Measurements from ENCODE around the gene SCD5. TPM values are rescaled to one million over a fixed set of nuclear protein-coding genes. Genes with fewer than 3 reads are reported as not detected.
A peak's percentile ranks its signal among the peaks of the same experiment; 100 is the strongest.

The SCD5 gene
- total RNA-seq, 1 donor: 18.0 TPM

DNA sequence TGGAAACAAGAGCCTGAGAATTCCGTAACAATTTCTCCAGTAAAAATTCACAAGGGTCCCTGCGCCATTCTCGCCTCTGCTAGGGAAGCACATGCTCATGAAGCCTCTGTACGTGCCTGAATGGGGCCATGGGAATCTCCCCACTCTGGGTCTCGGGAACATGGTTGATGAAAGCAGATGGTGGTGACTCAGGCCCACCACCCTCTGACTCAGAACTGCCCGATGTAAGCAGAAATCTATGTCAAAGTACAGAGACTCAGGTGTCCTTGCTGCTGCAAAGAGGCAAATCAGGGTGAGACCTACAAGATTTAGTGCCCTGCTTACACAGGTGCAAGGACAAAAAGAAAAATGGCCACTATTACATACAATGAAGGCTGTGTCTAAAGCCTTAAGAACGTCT is 65.0 kb downstream of the SCD5 start:
- DNase-seq (ENCODE audit: low read depth): peak; percentile 40
- no peak overlapping the region for H3K4me3 ChIP-seq (ENCODE audit: low read depth, low read length)
- TF ChIP-seq, protein P1, sequence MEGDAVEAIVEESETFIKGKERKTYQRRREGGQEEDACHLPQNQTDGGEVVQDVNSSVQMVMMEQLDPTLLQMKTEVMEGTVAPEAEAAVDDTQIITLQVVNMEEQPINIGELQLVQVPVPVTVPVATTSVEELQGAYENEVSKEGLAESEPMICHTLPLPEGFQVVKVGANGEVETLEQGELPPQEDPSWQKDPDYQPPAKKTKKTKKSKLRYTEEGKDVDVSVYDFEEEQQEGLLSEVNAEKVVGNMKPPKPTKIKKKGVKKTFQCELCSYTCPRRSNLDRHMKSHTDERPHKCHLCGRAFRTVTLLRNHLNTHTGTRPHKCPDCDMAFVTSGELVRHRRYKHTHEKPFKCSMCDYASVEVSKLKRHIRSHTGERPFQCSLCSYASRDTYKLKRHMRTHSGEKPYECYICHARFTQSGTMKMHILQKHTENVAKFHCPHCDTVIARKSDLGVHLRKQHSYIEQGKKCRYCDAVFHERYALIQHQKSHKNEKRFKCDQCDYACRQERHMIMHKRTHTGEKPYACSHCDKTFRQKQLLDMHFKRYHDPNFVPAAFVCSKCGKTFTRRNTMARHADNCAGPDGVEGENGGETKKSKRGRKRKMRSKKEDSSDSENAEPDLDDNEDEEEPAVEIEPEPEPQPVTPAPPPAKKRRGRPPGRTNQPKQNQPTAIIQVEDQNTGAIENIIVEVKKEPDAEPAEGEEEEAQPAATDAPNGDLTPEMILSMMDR (IDR thresholded peaks at IDR 0.05; ENCODE audit: insufficient read depth, low read length): no peak

DNA sequence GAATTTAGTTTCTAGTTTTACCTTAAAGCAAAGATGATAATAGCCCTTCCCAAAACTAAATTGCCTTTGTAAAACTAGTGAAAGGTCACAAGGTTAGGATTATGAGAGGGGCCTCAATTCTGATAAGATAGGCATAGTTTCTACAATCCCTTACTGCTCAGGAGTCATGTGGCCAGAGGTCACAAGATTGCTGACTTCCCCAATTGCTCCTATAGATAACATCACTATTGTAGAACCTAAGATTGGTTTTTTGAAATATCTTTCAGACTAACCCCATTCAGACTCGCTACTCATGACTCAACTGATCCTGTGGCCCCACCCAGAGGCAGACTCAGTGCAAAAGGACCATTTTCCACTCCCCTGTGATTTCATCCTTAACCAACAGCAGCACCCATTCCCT is 70.3 kb downstream of the SCD5 start:
- TF ChIP-seq, protein P1 (IDR thresholded peaks at IDR 0.05; ENCODE audit: insufficient read depth, low read length): no peak
- H3K4me3 ChIP-seq (ENCODE audit: low read depth, low read length): no peak overlapping the region
- no peak for DNase-seq (ENCODE audit: low read depth)

DNA sequence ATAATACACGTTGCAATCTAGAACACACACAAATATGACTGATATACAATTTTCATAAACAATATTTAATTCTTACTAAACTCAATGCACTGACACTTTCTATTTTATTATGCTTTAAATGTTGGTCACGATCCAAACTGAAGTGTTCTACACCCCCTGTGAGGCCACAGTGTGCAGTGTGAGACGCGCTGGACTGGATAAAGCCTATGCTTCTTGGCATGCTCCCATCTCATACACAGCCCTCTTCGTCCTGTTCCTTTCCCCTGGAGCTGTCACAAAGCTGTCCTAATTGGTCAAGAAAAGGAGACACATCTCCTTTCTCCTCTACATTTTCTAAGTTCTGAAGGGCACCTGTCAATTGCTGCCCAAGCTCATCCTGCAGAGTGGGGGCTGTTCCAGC is 72.0 kb downstream of the SCD5 start:
- TF ChIP-seq, protein P1 (IDR thresholded peaks at IDR 0.05; ENCODE audit: insufficient read depth, low read length): no peak
- DNase-seq (ENCODE audit: low read depth): no peak
- H3K4me3 ChIP-seq (ENCODE audit: low read depth, low read length): no peak overlapping the region

DNA sequence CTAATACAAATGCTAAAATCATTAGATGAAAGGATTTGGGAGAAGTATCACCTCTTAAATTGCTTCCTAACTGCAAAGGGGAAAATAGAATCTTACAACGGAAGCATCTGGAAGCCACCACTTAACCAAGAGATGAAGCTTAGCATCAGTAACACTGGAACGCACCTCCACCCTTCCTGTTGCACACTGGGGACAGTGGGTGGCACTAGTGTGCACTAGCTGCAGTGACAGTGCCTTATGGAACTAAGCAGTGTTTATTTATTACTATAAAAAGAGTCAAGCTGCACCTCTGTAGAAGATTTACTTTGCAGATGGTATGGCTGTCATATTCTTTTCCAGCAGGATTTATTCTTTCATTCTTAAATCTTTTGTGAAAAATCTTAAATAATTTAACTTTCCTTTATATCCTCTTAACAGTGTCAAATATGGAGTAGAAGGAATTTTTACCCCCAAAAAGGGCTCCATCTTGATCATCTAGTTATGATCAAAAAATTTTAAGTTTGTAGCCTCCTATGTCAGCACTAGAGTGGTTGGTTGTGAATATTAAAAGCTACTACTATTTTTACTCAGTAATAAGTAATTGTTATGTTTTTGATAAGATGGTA is 76.7 kb downstream of the SCD5 start:
- no peak overlapping the region for H3K4me3 ChIP-seq (ENCODE audit: low read depth, low read length)
- TF ChIP-seq, protein P1 (IDR thresholded peaks at IDR 0.05; ENCODE audit: insufficient read depth, low read length): peak; percentile 42
- DNase-seq (ENCODE audit: low read depth): peak; percentile 29

DNA sequence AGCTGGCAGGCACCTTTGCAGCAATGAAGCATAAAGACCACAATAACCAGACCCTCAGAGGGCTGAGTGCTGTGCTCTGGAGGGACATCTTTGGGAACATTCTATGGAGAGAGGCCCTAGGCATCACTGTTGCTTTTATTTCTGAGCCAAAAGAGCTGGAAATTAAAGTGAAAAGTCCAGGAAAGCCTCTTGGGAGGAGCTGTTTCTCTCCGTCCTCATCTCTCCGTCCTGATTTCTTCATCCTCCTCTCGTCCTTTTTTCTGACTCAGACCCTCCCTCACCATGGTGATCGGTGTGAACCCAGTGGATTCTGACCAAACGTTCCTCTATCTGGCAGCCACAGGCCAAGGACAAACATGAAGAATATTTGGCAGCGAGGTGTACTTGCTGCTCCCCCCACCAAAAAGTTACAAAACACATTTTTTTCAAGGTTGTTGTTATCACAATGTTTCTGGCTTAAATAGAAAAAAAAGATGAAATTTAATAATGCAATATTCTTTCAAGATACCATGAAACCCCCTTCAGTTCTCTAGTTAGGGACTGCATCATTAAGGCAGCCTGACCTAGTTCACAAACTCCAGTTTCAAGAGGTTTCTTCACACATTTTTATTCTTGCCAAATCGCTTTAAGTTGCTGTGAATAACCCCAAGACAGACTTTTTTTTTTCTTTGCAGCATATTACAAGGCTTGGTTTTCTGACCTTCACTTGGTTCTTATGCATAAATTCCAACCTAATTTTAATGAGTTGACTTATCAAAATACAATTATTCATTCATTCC is 80.2 kb downstream of the SCD5 start:
- TF ChIP-seq, protein P1 (IDR thresholded peaks at IDR 0.05; ENCODE audit: insufficient read depth, low read length): no peak
- H3K4me3 ChIP-seq (ENCODE audit: low read depth, low read length): no peak overlapping the region
- DNase-seq (ENCODE audit: low read depth): peak; percentile 72

DNA sequence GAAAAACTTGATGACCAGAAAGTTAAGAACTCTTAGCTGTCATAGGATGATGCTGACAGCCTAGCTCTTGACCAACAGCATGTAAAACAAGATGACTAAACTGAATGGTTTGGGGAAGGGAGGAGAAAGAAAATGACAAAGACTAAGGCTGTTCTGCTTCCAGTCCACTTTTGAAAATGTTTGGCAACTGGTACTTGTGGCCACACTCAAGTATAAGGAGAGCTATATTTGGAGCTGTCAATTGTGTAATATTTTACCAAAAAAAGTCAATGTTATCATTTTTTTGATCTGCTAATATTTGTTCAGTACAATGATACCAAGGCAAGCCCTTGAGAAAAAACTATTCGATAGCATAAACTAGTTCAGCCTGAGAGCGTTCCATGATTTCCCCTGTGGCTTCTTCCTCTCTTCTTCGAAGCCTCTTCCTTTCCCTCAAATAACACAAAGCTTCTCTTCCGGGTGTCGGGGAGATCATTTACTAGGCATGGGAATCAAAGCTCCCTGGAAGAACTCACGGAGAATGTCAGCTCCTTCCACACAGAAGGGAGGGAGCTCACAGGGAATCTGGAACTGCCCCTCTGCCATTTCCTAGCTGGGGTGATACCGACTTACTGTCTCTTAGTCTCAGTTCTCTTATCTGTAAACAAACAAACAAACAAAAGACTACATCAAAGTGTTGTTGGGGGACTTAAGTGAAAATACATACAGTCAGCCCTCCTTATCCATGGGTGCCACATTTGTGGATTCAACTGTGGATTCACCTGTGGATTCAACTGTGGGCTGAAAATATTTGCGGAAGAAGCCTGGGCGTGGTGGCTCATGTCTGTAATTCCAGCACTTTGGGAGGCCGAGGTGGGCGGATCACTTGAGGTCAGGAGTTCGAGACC is 82.6 kb downstream of the SCD5 start:
- peak; percentile 77 for DNase-seq (ENCODE audit: low read depth)
- TF ChIP-seq, protein P1 (IDR thresholded peaks at IDR 0.05; ENCODE audit: insufficient read depth, low read length): no peak
- H3K4me3 ChIP-seq (ENCODE audit: low read depth, low read length): no peak overlapping the region
